ENCODE measurements around the gene ANKRD53.

GRCh38 chr2:70983506-70984227 is 5.2 kb downstream of the ANKRD53 start:
- TF ChIP-seq, protein P1, sequence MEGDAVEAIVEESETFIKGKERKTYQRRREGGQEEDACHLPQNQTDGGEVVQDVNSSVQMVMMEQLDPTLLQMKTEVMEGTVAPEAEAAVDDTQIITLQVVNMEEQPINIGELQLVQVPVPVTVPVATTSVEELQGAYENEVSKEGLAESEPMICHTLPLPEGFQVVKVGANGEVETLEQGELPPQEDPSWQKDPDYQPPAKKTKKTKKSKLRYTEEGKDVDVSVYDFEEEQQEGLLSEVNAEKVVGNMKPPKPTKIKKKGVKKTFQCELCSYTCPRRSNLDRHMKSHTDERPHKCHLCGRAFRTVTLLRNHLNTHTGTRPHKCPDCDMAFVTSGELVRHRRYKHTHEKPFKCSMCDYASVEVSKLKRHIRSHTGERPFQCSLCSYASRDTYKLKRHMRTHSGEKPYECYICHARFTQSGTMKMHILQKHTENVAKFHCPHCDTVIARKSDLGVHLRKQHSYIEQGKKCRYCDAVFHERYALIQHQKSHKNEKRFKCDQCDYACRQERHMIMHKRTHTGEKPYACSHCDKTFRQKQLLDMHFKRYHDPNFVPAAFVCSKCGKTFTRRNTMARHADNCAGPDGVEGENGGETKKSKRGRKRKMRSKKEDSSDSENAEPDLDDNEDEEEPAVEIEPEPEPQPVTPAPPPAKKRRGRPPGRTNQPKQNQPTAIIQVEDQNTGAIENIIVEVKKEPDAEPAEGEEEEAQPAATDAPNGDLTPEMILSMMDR (IDR thresholded peaks at IDR 0.05): no peak
- no peak for TF ChIP-seq POLR2AphosphoS5 (IDR thresholded peaks at IDR 0.05)
- no peak for TF ChIP-seq POLR2A (IDR thresholded peaks at IDR 0.05)
- no peak for TF ChIP-seq EP300 (IDR thresholded peaks at IDR 0.05)
